Bronchial epithelial cell (primary cell): ENCODE results near the gene TRNT1. TPM values are rescaled to one million over a fixed set of nuclear protein-coding genes. Genes with fewer than 3 reads are reported as not detected.
A peak's percentile ranks its signal among the peaks of the same experiment; 100 is the strongest.

Experiments
- DNase-seq: peaks from one replicate; pipeline ENCODE4 v3.0.0-alpha.2; 2010; ENCODE audit warnings: low read depth
- FAIRE-seq: peaks from 2 replicates; lab custom pipeline; 2011; peaks lifted over from hg19 to GRCh38; lab: Jason Lieb, UNC
- H3K27me3 ChIP-seq: 2 replicates; pipeline ENCODE4 v1.5.1; 2011; ENCODE audit warnings: low read length; ENCODE audit not compliant: control insufficient read depth, insufficient read depth
- H3K36me3 ChIP-seq: 2 replicates; pipeline ENCODE4 v1.5.1; 2011; ENCODE audit warnings: low read length; ENCODE audit not compliant: control insufficient read depth, insufficient read depth
- H3K4me3 ChIP-seq: 2 replicates; pipeline ENCODE4 v1.5.1; 2011; ENCODE audit warnings: mild to moderate bottlenecking, low read depth, low read length, control low read depth
- CTCF ChIP-seq: IDR thresholded peaks from 2 replicates; pipeline ENCODE4 v1.5.1; 2011; ENCODE audit warnings: mild to moderate bottlenecking, moderate library complexity, low read length, control low read depth, inconsistent platforms; ENCODE audit not compliant: insufficient read depth, severe bottlenecking
- total RNA-seq: library from RNA; depleted of rRNA; stranded (reverse); fragments of >200 nt; gene quantifications from 2 replicates; pipeline ENCODE4 v1.2.1, GENCODE V29; 2014

The TRNT1 gene
- total RNA-seq, 1 donor from 2014 or later = 14.5 TPM

- Histone ChIP-seq H3K4me3 (no peak overlapping the region), H3K27me3 (no peaks in the 10 kb centered on the region), H3K36me3 (no peaks in the 10 kb centered on the region)
- no peak for FAIRE-seq
- DNase-seq = no peak
- no peak for TF ChIP-seq CTCF
Observed at GRCh38 chr3:3119393-3119851, 7.3 kb upstream of the TRNT1 start.

- Histone ChIP-seq H3K36me3 (peaks cover 9% of the 10 kb centered on the region), H3K27me3 (no peaks in the 10 kb centered on the region), H3K4me3 (peak overlapping the region; percentile 99)
- no peak for DNase-seq
- no peak for FAIRE-seq
- no peak for TF ChIP-seq CTCF
Observed at GRCh38 chr3:3125977-3126376, 763 bp upstream of the TRNT1 start.

- DNase-seq (peak; percentile 5), FAIRE-seq (no peak)
- Histone ChIP-seq H3K27me3 (no peaks in the 10 kb centered on the region), H3K36me3 (peaks cover 11% of the 10 kb centered on the region), H3K4me3 (peak overlapping the region; percentile 99)
- no peak for TF ChIP-seq CTCF
Observed at GRCh38 chr3:3127432-3128010, 781 bp downstream of the TRNT1 start.

GRCh38 chr3:3129579-3129978 lies 2.8 kb downstream of the TRNT1 start:
- no peak for TF ChIP-seq CTCF
- FAIRE-seq (no peak), DNase-seq (no peak)
- Histone ChIP-seq H3K36me3 (peaks cover 11% of the 10 kb centered on the region), H3K27me3 (no peaks in the 10 kb centered on the region), H3K4me3 (no peak overlapping the region)

- TF ChIP-seq CTCF = no peak
- Histone ChIP-seq H3K4me3 (no peak overlapping the region), H3K36me3 (peaks cover 12% of the 10 kb centered on the region), H3K27me3 (no peaks in the 10 kb centered on the region)
- FAIRE-seq = no peak
- no peak for DNase-seq
Observed at GRCh38 chr3:3133500-3133899, 6.8 kb downstream of the TRNT1 start.
